GM23248 (cell line): ENCODE results near the gene CEP112.

Experiments
- EZH2 ChIP-seq: fragments of 200-600 bp; sonication (generic); IDR thresholded peaks from 2 replicates; pipeline ENCODE4 v1.6.1; 2018; ENCODE audit warnings: antibody characterized with exemption, mild to moderate bottlenecking; ENCODE audit not compliant: insufficient read depth, poor library complexity, severe bottlenecking
- EZH2phosphoT487 ChIP-seq: fragments of 200-600 bp; sonication (generic); IDR thresholded peaks from 2 replicates; pipeline ENCODE4 v1.6.1; 2018; ENCODE audit warnings: antibody characterized with exemption, moderate library complexity, mild to moderate bottlenecking, low read depth; ENCODE audit not compliant: insufficient read depth

DNA sequence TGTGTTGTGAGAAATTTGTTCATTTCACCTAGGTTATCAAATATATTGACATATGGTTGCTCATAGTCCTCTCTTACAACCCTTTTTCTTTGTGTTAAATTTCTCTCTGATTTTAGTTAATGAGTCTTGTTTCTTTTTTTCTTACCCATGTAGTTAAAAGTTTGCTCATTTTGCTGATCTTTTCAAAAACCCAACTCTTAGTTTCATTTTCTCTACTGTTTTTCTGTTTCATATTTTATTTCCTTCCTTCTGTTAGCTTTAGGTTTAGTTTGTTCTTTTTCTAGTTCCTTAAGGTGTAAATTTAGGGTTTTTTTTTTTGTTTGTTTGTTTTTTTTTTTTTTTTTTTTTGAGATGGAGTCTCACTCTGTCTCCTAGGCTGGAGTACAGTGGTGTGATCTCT lies 42.4 kb downstream of the CEP112 start:
- no peak for TF ChIP-seq EZH2phosphoT487
- no peak for TF ChIP-seq EZH2
